GM23248 (cell line): ENCODE results near the gene SEZ6.

Experiments used
- EZH2 ChIP-seq: fragments of 200-600 bp; sonication (generic); IDR thresholded peaks from 2 replicates; pipeline ENCODE4 v1.6.1; 2018; ENCODE audit warnings: antibody characterized with exemption, mild to moderate bottlenecking; ENCODE audit not compliant: insufficient read depth, poor library complexity, severe bottlenecking
- EZH2phosphoT487 ChIP-seq: fragments of 200-600 bp; sonication (generic); IDR thresholded peaks from 2 replicates; pipeline ENCODE4 v1.6.1; 2018; ENCODE audit warnings: antibody characterized with exemption, moderate library complexity, mild to moderate bottlenecking, low read depth; ENCODE audit not compliant: insufficient read depth

GRCh38 chr17:28911411-28912045 is 94.3 kb downstream of the SEZ6 start:
- TF ChIP-seq EZH2 (no peak), EZH2phosphoT487 (no peak)
